Measurements from ENCODE around the gene ZDHHC24.

DNA sequence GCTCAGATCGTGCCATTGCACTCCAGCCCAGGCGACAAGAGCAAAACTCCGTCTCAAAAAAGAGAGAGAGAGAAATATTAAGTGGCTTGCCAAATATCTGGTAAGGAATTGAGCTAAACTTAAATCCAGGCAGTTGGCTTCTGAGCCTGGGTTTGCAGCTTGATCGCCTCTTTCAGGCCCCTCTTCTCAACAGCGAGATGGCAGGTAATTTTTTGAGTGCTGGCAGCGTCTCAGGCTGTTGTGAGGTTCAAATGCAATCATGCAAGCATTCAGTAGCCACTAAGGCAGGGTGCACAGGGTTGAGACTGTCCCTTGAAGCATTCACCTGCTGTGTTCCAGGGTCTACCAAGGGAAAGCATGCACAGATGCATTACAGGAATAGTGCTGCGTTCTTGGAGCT is 23.2 kb upstream of the ZDHHC24 start:
- TF ChIP-seq CTCF (conservative IDR thresholded peaks at IDR 0.05; ENCODE audit: low read length) (no peak), EZH2phosphoT487 (IDR thresholded peaks at IDR 0.05; ENCODE audit: borderline replicate concordance) (no peak)

Measured in Loucy (cell line).